HuH-7 (cell line): ENCODE data around the gene LRSAM1.
A peak's percentile ranks its signal among the peaks of the same experiment; 100 is the strongest.

Experiments used
- DNase-seq: peaks from one replicate; pipeline ENCODE4 v3.0.0; 2011; ENCODE audit warnings: low spot score

LRSAM1 gene

GRCh38 chr9:127426756-127427155, 24.6 kb upstream of the LRSAM1 start:
- no peak for DNase-seq

GRCh38 chr9:127428348-127428747, 23.0 kb upstream of the LRSAM1 start:
- DNase-seq: no peak

GRCh38 chr9:127430415-127430814, 20.9 kb upstream of the LRSAM1 start:
- DNase-seq: no peak

- DNase-seq: no peak
These were observed 13.6 kb upstream of the LRSAM1 start for GRCh38 chr9:127437497-127438264.

DNA sequence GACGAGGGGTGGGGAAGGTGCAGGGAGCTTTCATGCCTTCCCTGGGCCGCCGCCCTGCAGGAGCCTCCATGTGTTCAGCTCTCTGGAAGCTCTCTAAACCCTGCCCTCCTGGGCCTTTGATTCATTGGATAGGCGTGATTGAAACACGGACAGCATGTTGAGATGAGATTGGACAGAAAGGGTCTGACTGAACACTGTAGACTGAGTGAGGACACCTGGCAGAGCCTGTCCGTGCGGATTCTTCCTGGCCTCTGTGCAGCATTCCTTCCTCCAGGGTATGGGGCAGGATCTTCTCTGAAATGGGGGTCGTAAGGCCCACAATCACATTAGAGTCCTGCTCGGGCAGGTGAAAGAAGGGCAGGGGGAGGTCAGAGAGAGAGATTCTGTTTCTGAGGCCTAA, 12.9 kb upstream of the LRSAM1 start:
- DNase-seq: no peak

DNA sequence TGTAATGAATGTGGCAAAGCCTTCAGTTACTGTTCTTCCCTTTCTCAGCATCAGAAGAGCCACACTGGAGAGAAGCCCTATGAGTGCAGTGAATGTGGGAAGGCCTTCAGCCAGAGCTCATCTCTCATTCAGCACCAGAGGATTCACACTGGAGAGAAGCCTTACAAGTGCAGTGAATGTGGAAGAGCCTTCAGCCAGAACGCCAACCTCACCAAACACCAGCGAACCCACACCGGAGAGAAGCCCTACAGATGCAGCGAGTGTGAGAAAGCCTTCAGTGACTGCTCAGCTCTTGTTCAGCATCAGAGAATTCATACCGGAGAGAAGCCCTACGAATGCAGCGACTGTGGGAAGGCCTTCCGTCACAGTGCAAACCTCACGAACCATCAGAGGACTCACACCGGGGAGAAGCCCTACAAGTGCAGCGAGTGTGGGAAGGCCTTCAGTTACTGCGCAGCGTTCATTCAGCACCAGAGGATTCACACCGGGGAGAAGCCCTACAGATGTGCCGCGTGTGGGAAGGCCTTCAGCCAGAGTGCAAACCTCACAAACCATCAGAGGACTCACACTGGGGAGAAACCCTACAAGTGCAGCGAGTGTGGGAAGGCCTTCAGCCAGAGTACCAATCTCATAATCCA, 6.9 kb upstream of the LRSAM1 start:
- DNase-seq: no peak

GRCh38 chr9:127444921-127445850, 6.1 kb upstream of the LRSAM1 start:
- DNase-seq: no peak

DNA sequence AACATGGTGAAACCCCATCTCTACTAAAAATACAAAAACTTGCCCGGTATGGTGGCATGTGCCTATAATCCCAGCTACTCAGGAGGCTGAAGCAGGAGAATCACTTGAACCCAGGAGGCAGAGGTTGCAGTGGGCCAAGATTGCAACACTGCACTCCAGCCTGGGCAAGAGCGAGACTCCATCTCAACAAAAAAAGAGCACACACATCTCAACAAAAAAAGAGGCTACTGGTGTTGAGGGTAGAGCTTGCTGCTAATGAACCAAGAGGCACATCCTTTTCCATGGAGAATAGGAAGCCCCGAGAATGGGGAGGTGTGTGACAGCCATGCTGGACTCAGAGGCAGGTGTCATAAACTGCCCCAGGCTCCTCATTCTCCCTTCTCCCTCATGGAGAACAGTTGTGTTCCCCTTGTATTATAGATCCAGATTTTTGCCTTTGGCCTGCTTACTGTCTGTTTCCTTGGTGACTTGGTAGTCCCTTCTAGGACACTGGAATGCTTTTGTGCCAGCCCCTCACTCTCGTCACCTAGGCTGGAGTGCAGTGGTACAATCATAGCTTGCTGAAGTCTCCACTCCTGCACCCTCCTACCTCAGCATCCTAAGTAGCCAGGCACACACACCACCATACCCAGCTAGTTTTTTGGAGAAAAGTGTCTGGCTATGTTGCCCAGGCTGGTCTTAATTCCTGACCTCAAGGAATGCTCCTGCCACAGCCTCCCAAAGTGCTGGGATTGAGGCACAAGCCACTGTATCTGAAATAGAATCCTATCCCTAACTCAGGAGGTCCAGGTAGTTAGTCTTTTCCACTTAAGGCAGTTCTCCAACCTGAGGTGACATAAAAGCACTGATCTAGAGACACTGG, 5.2 kb upstream of the LRSAM1 start:
- no peak for DNase-seq

GRCh38 chr9:127446713-127447415, 4.4 kb upstream of the LRSAM1 start:
- DNase-seq: no peak

GRCh38 chr9:127447416-127448111, 3.7 kb upstream of the LRSAM1 start:
- no peak for DNase-seq

- no peak for DNase-seq
These were observed 3.1 kb upstream of the LRSAM1 start for GRCh38 chr9:127448112-127448805.

- DNase-seq: no peak
These were observed 1.9 kb upstream of the LRSAM1 start for GRCh38 chr9:127449332-127449966.

DNA sequence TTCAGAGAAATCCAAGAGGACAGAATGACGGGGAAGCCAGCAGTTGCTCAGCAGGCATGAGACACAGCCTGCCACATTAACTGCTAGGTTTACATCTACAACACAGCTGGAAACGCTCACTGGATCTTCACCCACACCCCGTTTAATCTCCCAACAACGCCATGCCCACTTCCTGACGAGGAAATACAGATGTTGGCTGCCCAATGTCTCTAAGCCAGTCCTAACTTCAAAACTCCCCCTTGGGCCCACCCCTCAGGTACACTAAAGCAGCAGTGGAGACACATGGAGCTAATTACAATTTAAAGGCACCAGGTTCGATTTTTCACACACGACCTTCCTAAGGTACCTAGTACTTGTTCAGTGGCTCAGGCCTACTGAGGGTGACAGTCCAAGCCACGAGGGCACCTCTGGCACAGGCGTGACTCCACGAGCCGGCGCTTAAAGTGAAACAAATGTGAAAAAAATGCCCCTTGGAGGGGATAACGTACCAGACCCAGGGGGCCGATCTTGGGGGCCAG, 1.0 kb upstream of the LRSAM1 start:
- no peak for DNase-seq

DNA sequence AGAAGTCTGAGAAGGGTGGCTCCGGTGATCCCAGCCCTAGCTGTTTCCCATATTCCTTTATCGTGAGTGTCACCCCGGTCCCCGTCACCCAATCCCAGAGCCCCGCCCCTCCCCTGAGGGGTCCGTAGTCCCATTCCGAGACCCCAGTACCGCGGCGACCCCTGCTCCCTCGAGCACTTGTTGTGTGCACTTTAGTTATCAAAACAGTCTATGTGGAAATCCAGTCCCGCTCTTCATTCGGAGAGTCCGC, 223 bp downstream of the LRSAM1 start:
- no peak for DNase-seq

- peak; percentile 50 for DNase-seq
These were observed 747 bp downstream of the LRSAM1 start for GRCh38 chr9:127451858-127452656.

- DNase-seq: peak; percentile 53
These were observed 1.4 kb downstream of the LRSAM1 start for GRCh38 chr9:127452691-127453090.

DNA sequence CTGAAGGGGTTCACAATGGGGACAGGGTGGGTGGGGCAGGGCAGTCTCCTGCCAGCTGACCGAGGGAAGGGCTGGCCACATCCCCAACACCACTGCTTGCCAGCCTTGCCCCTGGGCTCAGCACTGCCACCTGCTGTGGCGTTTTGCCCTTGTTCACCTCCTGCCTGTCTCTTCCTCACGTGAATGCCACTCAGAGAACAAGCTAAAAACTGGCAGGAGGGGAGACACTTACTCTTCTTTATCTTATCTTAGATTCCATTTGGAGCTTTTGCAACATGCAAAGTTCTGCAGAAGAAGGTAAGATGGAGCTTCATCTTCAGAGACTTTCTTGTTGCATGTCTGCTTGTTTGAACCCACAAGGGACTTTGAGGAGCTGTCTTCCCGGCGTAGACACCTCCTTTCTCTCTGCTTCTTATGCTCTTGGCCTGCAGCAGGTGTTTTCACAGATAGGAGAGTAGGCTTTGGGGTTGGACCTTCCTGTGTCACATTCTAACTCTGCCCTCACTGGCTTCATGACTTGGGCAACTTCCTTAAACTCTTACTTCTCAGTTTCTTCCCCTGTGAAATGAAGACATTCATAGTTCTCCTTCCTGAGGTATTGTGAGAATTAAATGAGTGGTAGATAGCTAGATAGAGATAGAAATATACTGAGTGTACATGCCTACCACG, 4.1 kb downstream of the LRSAM1 start:
- DNase-seq: no peak
